ENCODE measurements around the gene SERPINF2.
A peak's percentile ranks its signal among the peaks of the same experiment; 100 is the strongest.
"Not testable (repeated sequence)": the region's sequence is repeated elsewhere in the genome, so short reads cannot be mapped to it uniquely, and the experiment has no call there.

Gene SERPINF2

DNA sequence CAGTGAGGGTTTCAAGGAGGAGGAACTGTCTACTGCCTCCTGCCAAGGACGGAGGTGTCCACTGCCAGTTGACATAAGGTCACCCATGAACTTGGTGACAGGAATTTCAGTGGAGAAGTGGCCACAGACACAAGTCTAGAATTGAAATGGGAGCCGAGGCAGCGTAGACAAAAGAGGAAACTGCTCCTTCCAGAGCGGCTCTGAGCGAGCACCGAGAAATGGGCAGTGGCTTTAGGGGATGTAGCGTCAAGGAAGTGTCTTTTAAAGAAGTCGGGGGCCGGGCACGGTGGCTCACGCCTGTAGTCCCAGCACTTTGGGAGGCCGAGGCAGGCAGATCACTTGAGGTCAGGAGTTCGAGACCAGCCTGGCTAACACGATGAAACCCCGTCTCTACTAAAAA is 16.1 kb downstream of the SERPINF2 start:
- TF ChIP-seq, protein P1, sequence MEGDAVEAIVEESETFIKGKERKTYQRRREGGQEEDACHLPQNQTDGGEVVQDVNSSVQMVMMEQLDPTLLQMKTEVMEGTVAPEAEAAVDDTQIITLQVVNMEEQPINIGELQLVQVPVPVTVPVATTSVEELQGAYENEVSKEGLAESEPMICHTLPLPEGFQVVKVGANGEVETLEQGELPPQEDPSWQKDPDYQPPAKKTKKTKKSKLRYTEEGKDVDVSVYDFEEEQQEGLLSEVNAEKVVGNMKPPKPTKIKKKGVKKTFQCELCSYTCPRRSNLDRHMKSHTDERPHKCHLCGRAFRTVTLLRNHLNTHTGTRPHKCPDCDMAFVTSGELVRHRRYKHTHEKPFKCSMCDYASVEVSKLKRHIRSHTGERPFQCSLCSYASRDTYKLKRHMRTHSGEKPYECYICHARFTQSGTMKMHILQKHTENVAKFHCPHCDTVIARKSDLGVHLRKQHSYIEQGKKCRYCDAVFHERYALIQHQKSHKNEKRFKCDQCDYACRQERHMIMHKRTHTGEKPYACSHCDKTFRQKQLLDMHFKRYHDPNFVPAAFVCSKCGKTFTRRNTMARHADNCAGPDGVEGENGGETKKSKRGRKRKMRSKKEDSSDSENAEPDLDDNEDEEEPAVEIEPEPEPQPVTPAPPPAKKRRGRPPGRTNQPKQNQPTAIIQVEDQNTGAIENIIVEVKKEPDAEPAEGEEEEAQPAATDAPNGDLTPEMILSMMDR (IDR thresholded peaks at IDR 0.05; ENCODE audit: low read depth, low read length), result no peak
- DNase-seq (ENCODE audit: extremely low read depth, low read depth), result no peak

GRCh38 chr17:1759529-1759928 is 16.9 kb downstream of the SERPINF2 start:
- TF ChIP-seq, protein P1 (IDR thresholded peaks at IDR 0.05; ENCODE audit: low read depth, low read length), result no peak
- no peak for DNase-seq (ENCODE audit: extremely low read depth, low read depth)

DNA sequence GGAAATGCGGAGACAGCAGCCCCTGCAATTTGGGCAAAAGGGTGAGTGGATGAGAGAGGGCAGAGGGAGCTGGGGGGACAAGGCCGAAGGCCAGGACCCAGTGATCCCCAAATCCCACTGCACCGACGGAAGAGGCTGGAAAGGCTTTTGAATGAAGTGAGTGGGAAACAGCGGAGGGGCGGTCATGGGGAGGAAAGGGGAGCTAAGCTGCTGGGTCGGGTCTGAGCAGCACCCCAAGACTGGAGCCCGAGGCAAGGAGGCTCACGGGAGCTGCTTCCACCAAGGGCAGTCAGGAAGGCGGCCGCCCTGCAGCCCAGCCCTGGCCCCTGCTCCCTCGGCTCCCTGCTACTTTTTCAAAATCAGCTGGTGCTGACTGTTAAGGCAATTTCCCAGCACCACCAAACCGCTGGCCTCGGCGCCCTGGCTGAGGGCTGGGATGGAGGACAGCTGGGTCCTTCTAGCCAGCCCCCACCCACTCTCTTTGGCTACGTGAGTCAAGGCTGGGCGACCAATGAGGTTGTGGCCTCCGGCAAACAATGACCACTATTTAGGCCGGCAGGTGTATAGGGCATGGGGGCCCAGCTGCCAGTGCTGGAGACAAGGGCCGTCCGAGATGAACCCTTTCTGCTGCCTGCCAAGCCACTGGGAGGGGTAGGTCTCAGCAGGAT is 19.7 kb downstream of the SERPINF2 start:
- no peak for DNase-seq (ENCODE audit: extremely low read depth, low read depth)
- TF ChIP-seq, protein P1 (IDR thresholded peaks at IDR 0.05; ENCODE audit: low read depth, low read length), result no peak

- TF ChIP-seq, protein P1 (IDR thresholded peaks at IDR 0.05; ENCODE audit: low read depth, low read length), result no peak
- peak; percentile 71 for DNase-seq (ENCODE audit: extremely low read depth, low read depth)
Observed at GRCh38 chr17:1762901-1763898, 20.5 kb downstream of the SERPINF2 start.

DNA sequence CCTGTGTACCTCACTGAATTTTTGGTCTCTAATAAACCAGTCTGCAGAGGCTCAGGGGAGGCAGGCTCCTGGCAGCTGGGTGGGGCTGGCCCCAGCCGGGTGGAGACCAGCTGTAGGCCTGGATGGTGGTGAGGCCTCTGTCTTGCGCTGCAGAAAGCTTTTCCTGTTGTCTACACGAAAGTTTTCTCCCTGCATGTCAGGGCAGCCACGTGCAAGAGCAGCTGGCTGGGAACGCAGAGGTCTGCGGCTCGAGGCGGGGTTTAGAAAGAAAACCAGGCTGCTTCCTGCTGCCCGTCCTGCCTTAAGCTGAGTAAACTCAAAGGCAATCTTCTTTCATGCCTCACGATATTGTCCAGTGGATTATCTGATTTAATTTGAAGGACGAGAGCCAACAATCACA is 21.6 kb downstream of the SERPINF2 start:
- TF ChIP-seq, protein P1 (IDR thresholded peaks at IDR 0.05; ENCODE audit: low read depth, low read length), result no peak
- DNase-seq (ENCODE audit: extremely low read depth, low read depth), result peak; percentile 71

- DNase-seq (ENCODE audit: extremely low read depth, low read depth), result not testable (repeated sequence)
Observed at GRCh38 chr17:1764705-1765104, 22.0 kb downstream of the SERPINF2 start.

DNA sequence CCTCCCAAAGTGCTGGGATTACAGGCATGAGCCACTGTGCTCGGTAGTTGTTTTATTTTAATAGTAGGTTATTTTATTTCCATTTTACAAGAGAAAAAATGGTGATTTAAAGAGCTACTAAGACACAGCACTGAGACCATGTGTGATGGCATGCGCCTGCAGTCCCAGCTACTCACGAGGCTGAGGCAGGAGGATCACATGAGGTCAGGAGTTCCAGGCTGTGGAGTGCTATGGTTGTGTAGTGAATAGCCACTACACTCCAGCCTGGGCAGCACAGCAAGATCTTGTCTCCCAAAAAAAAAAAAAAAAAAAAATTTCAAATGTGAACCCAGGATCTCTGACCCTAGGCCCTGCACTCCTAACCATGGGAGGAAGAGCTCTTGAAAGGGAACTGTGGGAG is 22.9 kb downstream of the SERPINF2 start:
- TF ChIP-seq, protein P1 (IDR thresholded peaks at IDR 0.05; ENCODE audit: low read depth, low read length), result no peak
- no peak for DNase-seq (ENCODE audit: extremely low read depth, low read depth)

Measured in AG09319 (cell line).